K562 (cell line): ENCODE measurements around the gene ADARB2. TPM values are rescaled to one million over a fixed set of nuclear protein-coding genes. Genes with fewer than 3 reads are reported as not detected.

ENCODE experiments used
- ATAC-seq: fragments of 200-7000 bp; cut with Tn5 transposase; 3 replicates; pipeline ENCODE4 v1.9.1; 2020; ENCODE audit warnings: moderate library complexity
- BruUV-seq: library from RNA; stranded (reverse); fragments of 400-500 nt; replicated peaks from 2 replicates; lab custom pipeline; 2021; lab: Mats Ljungman, UMichigan
- CTCF ChIA-PET: fragments of 300-600 bp; formaldehyde crosslinking; extraction: SDS; loops from one replicate; lab custom pipeline; 2021; ENCODE audit warnings: low intra/inter-chr PET ratio; lab: Yijun Ruan, JAX
- POLR2A ChIA-PET: fragments of 300-600, 350-650 bp; sonication (Branson Sonifier 250); formaldehyde crosslinking; extraction: SDS; loops from one replicate; lab custom pipeline; 2021; ENCODE audit warnings: antibody characterized with exemption, inconsistent platforms; lab: Yijun Ruan, JAX
- DNase-seq, 4 experiments: peaks; one replicate each; pipeline versions ENCODE4 v3.0.0 to v3.0.0-alpha.2; 2011 to 2018; ENCODE audit warnings: low spot score in 3 of 4, mixed read lengths in 3 of 4; ENCODE audit errors: extremely low read depth in 1 of 4
- FAIRE-seq: peaks from 2 replicates; lab custom pipeline; 2011; peaks lifted over from hg19 to GRCh38; lab: Jason Lieb, UNC
- H2AFZ ChIP-seq: 2 replicates; pipeline ENCODE4 v1.6.0; 2011; ENCODE audit warnings: low read depth, low read length, control low read depth, inconsistent platforms
- H3K27ac ChIP-seq: fragments of 200-600 bp; 3 replicates; pipeline ENCODE4 v1.8.0; 2011; ENCODE audit warnings: low read depth, mild to moderate bottlenecking, control low read depth, inconsistent platforms, low read length, moderate library complexity, mixed read lengths; ENCODE audit errors: extremely low read depth
- H3K27me3 ChIP-seq, 2 experiments: fragments of 300-600 bp in 1 of 2; 2 replicates in 1 of 2; 3 replicates in 1 of 2; pipeline versions ENCODE4 v1.6.0 to v1.8.0; 2011; ENCODE audit warnings: inconsistent platforms in 2 of 2, low read length in 2 of 2, mild to moderate bottlenecking in 1 of 2, mixed read lengths in 1 of 2, moderate library complexity in 1 of 2; ENCODE audit not compliant: control insufficient read depth in 2 of 2, insufficient read depth in 2 of 2
- H3K36me3 ChIP-seq: fragments of 300-600 bp; 3 replicates; pipeline ENCODE4 v1.8.0; 2011; ENCODE audit warnings: mild to moderate bottlenecking, low read length, inconsistent platforms; ENCODE audit not compliant: control insufficient read depth, insufficient read depth
- H3K4me1 ChIP-seq, 2 experiments: fragments of 200-600 bp in 1 of 2; replicated peaks in 1 of 2; 2 replicates in 1 of 2; 3 replicates in 1 of 2; pipeline versions ENCODE4 v1.5.1 to v1.8.0; 2011; ENCODE audit warnings: inconsistent platforms in 2 of 2, low read length in 2 of 2, mild to moderate bottlenecking in 1 of 2, mixed read lengths in 1 of 2, moderate library complexity in 1 of 2; ENCODE audit not compliant: control insufficient read depth in 2 of 2, insufficient read depth in 2 of 2
- H3K4me2 ChIP-seq: 2 replicates; pipeline ENCODE4 v1.6.1; 2011; ENCODE audit warnings: low read length, control low read depth, inconsistent platforms, mixed read lengths; ENCODE audit not compliant: insufficient read depth
- H3K4me3 ChIP-seq: fragments of 200-600 bp; sonication (generic), shearing (Covaris generic); 2 replicates; pipeline ENCODE4 v1.5.1; 2016; ENCODE audit warnings: control low read depth, inconsistent platforms
- H3K79me2 ChIP-seq: fragments of 200-600 bp; 3 replicates; pipeline ENCODE4 v1.8.0; 2011; ENCODE audit warnings: low read length, inconsistent platforms; ENCODE audit not compliant: control insufficient read depth, insufficient read depth
- H3K9ac ChIP-seq, 2 experiments: 2 replicates each; pipeline versions ENCODE4 v1.6.0 to v1.6.1; 2011; ENCODE audit warnings: low read depth in 2 of 2, low read length in 2 of 2, control low read depth in 1 of 2, inconsistent platforms in 1 of 2, mild to moderate bottlenecking in 1 of 2, mixed read lengths in 1 of 2; ENCODE audit not compliant: insufficient read depth in 1 of 2
- H3K9me1 ChIP-seq: one replicate; pipeline ENCODE4 v1.6.0; 2011; ENCODE audit warnings: inconsistent platforms, mild to moderate bottlenecking, low read length, moderate library complexity; ENCODE audit not compliant: control insufficient read depth, insufficient read depth
- H3K9me3 ChIP-seq: replicated peaks from 2 replicates; pipeline ENCODE4 v1.5.1; 2011; ENCODE audit warnings: low read depth, low read length, inconsistent platforms; ENCODE audit not compliant: control insufficient read depth, insufficient read depth
- H4K20me1 ChIP-seq: replicated peaks from 2 replicates; pipeline ENCODE4 v1.6.1; 2011; ENCODE audit warnings: low read length, inconsistent platforms, mixed read lengths; ENCODE audit not compliant: control insufficient read depth, insufficient read depth
- CBX2 ChIP-seq: fragments of 200-600 bp; sonication (generic); IDR thresholded peaks from one replicate; pipeline ENCODE4 v1.6.1; 2012; ENCODE audit warnings: mild to moderate bottlenecking, low read length, inconsistent platforms; ENCODE audit not compliant: insufficient read depth, poor library complexity, severe bottlenecking
- CREB1 ChIP-seq, 2 experiments: sonication (generic) in 1 of 2; formaldehyde crosslinking in 1 of 2; IDR thresholded peaks; 2 replicates each; pipeline versions ENCODE4 v1.6.1 to v1.8.0; 2012 to 2022; ENCODE audit warnings: inconsistent platforms in 1 of 2, mild to moderate bottlenecking in 1 of 2, missing genetic modification reagents in 1 of 2, moderate library complexity in 1 of 2
- ELF4 ChIP-seq: fragments of 450-650 bp; formaldehyde crosslinking; IDR thresholded peaks from 2 replicates; pipeline ENCODE4 v1.4.0; 2022; ENCODE audit warnings: missing genetic modification characterization
- FOXP1 ChIP-seq: sonication (generic); formaldehyde crosslinking; IDR thresholded peaks from 2 replicates; pipeline ENCODE4 v1.8.0; 2022; ENCODE audit warnings: mild to moderate bottlenecking, missing genetic modification reagents
- KAT7 ChIP-seq: sonication (generic); formaldehyde crosslinking; IDR thresholded peaks from 2 replicates; pipeline ENCODE4 v1.8.0; 2022; ENCODE audit warnings: missing genetic modification reagents, mild to moderate bottlenecking, borderline replicate concordance
- KLF16 ChIP-seq: IDR thresholded peaks from 2 replicates; pipeline ENCODE4 v1.6.1; 2016; ENCODE audit warnings: antibody characterized with exemption
- MTA1 ChIP-seq: fragments of 450-650 bp; IDR thresholded peaks from 2 replicates; pipeline ENCODE4 v1.6.1; 2017; ENCODE audit warnings: borderline replicate concordance
- MTF1 ChIP-seq: fragments of 250-450 bp; sonication (Bioruptor Pico); IDR thresholded peaks from 2 replicates; pipeline ENCODE4 v1.9.0; 2021; ENCODE audit warnings: moderate library complexity, mild to moderate bottlenecking, inconsistent platforms, borderline replicate concordance
- MXD1 ChIP-seq: fragments of 250-450 bp; sonication (Bioruptor Pico); IDR thresholded peaks from 2 replicates; pipeline ENCODE4 v1.8.0; 2021; ENCODE audit warnings: borderline replicate concordance, mild to moderate bottlenecking, moderate library complexity; ENCODE audit not compliant: poor library complexity, severe bottlenecking
- NR2C2 ChIP-seq, 2 experiments: fragments of 200-800 bp in 1 of 2; sonication (Bioruptor generic) in 1 of 2; sonication (generic) in 1 of 2; formaldehyde crosslinking in 1 of 2; IDR thresholded peaks; 2 replicates each; pipeline versions ENCODE4 v1.6.1 to v1.8.0; 2016 to 2022; ENCODE audit warnings: mild to moderate bottlenecking in 1 of 2, missing compliant biosample characterization in 1 of 2, missing genetic modification characterization in 1 of 2, missing genetic modification reagents in 1 of 2
- PHB2 ChIP-seq: fragments of 450-650 bp; IDR thresholded peaks from 2 replicates; pipeline ENCODE4 v1.6.1; 2017; ENCODE audit warnings: low read depth
- SMARCE1 ChIP-seq: fragments of 450-650 bp; IDR thresholded peaks from 2 replicates; pipeline ENCODE4 v1.7.1; 2016; ENCODE audit warnings: mild to moderate bottlenecking
- TAF7 ChIP-seq: fragments of 450-650 bp; IDR thresholded peaks from 2 replicates; pipeline ENCODE4 v1.6.1; 2016; ENCODE audit warnings: missing genetic modification characterization, missing compliant biosample characterization
- ZBTB7A ChIP-seq: IDR thresholded peaks from 2 replicates; pipeline ENCODE4 v1.6.1; 2011; ENCODE audit warnings: low read depth, mild to moderate bottlenecking, low read length, moderate library complexity, borderline replicate concordance; ENCODE audit not compliant: control insufficient read depth
- ZNF143 ChIP-seq: sonication (generic); formaldehyde crosslinking; IDR thresholded peaks from 2 replicates; pipeline ENCODE4 v1.9.0; 2022; ENCODE audit warnings: mild to moderate bottlenecking, missing genetic modification reagents
- ZNF780A ChIP-seq: fragments of 250-450 bp; sonication (Bioruptor Pico); IDR thresholded peaks from 2 replicates; pipeline ENCODE4 v1.5.0; 2021; ENCODE audit warnings: mild to moderate bottlenecking
- WGBS: fragments of 100-300 bp; shearing (Covaris generic); methylation state at CpG from one replicate; pipeline ENCODE4 v1.1.6; 2016; ENCODE audit warnings: low coverage, mixed read lengths; ENCODE audit not compliant: insufficient coverage; ENCODE audit errors: missing lambda C conversion rate; 5-methylcytosine and 5-hydroxymethylcytosine counted together
- in situ Hi-C: fragments of 300-500 bp; cut with MboI; formaldehyde crosslinking; loops from 4 replicates; pipeline ENCODE4 v1.15.0; 2018; ENCODE audit warnings: inconsistent platforms, mixed read lengths
- intact Hi-C: fragments of 100-400 bp; cut with micrococcal nuclease; formaldehyde crosslinking; loops from 2 replicates; pipeline ENCODE4 v1.14.2; 2022
- polyA plus RNA-seq, 8 experiments: library from polyadenylated mRNA; depleted of rRNA in 4 of 8; stranded (reverse) in 5 of 8; unstranded in 3 of 8; fragments of >200 nt; fragmentation: Nextera tagmentation in 2 of 8; fragmentation: Illumina TruSeq in 1 of 8; extraction: Ambion mirVana in 2 of 8; extraction: Trizol in 1 of 8; gene quantifications; 2 replicates each; pipeline versions ENCODE4 v1.2.1 to v1.2.3, GENCODE V29; 2011 to 2014; ENCODE audit warnings: inconsistent platforms in 1 of 8, missing spikeins in 1 of 8
- total RNA-seq, 7 experiments: library from RNA; depleted of rRNA in 6 of 7; stranded (reverse); fragments of >200 nt in 6 of 7; fragmentation: Illumina TruSeq in 2 of 7; extraction: Trizol in 2 of 7; gene quantifications; 2 replicates each; pipeline versions ENCODE4 v1.2.1 to v1.2.3, GENCODE V29; 2011 to 2021; ENCODE audit warnings: low replicate concordance in 1 of 7
- TF ChIP-seq, protein P1 (sequence below): fragments of 250-450 bp; sonication (Bioruptor Pico); IDR thresholded peaks from 2 replicates; pipeline ENCODE4 v1.4.0; 2020
- TF ChIP-seq, protein P2 (sequence below), 2 experiments: fragments of 250-450 bp in 1 of 2; fragments of 450-650 bp in 1 of 2; sonication (Bioruptor Pico) in 1 of 2; IDR thresholded peaks; 2 replicates each; pipeline versions ENCODE4 v1.6.1 to v1.8.0; 2016 to 2021; ENCODE audit warnings: mild to moderate bottlenecking in 2 of 2, moderate library complexity in 2 of 2, missing compliant biosample characterization in 1 of 2, missing genetic modification characterization in 1 of 2

The ADARB2 gene
- total and polyA plus RNA-seq, 9 of the 15 experiments (the other 6 are each of a cell fraction or from before 2014, with no cell fraction given): not detected

- H3K4me1 ChIP-seq: no peaks in the 10 kb centered on the region
- no peaks in the 10 kb centered on the region for H3K9me3 ChIP-seq
- DNase-seq (no peak), ATAC-seq (no peak), FAIRE-seq (no peak)
- H2AFZ ChIP-seq: no peak overlapping the region
- intact Hi-C loops (no loop called here), in situ Hi-C loops (no loop called here)
- no peak for TF ChIP-seq ZBTB7A
- TF ChIP-seq ELF4 (CRISPR knock-in tag): no peak
- TF ChIP-seq, protein P1, sequence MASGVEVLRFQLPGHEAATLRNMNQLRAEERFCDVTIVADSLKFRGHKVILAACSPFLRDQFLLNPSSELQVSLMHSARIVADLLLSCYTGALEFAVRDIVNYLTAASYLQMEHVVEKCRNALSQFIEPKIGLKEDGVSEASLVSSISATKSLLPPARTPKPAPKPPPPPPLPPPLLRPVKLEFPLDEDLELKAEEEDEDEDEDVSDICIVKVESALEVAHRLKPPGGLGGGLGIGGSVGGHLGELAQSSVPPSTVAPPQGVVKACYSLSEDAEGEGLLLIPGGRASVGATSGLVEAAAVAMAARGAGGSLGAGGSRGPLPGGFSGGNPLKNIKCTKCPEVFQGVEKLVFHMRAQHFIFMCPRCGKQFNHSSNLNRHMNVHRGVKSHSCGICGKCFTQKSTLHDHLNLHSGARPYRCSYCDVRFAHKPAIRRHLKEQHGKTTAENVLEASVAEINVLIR (CRISPR knock-in tag): no peak
- no peak for TF ChIP-seq TAF7 (tag)
- no peak for TF ChIP-seq MTA1
- no peak for TF ChIP-seq KAT7 (CRISPR knock-in tag)
- TF ChIP-seq PHB2: no peak
- TF ChIP-seq, protein P2, sequence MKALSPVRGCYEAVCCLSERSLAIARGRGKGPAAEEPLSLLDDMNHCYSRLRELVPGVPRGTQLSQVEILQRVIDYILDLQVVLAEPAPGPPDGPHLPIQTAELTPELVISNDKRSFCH (CRISPR knock-in tag; IDR thresholded peaks at IDR 0.05): no peak
- TF ChIP-seq, protein P2 (tag; IDR thresholded peaks at IDR 0.05): no peak
- no peak for TF ChIP-seq MXD1 (CRISPR knock-in tag)
- TF ChIP-seq ZNF143: no peak
- no peak for TF ChIP-seq KLF16
- no peak for TF ChIP-seq NR2C2 (CRISPR knock-in tag; IDR thresholded peaks at IDR 0.05)
- no peak for TF ChIP-seq NR2C2 (tag; IDR thresholded peaks at IDR 0.05)
- no peak for TF ChIP-seq FOXP1 (CRISPR knock-in tag)
- TF ChIP-seq CREB1 (IDR thresholded peaks at IDR 0.05): no peak
- TF ChIP-seq CREB1 (CRISPR knock-in tag; IDR thresholded peaks at IDR 0.05): no peak
- TF ChIP-seq ZNF780A: no peak
- TF ChIP-seq MTF1 (CRISPR knock-in tag): no peak
- no peak for TF ChIP-seq CBX2
- TF ChIP-seq SMARCE1: no peak
- no TSS peak for BruUV-seq
- ChIA-PET POLR2A (no interaction called here), CTCF (no interaction called here)
- H4K20me1 ChIP-seq: peaks cover 4% of the 10 kb centered on the region
- no peak overlapping the region for H3K27ac ChIP-seq
- H3K9me1 ChIP-seq: no peaks in the 10 kb centered on the region
- WGBS: 1% methylated on average over 27 of the region's 37 CpGs
- H3K36me3 ChIP-seq: no peaks in the 10 kb centered on the region
- H3K4me3 ChIP-seq: no peak overlapping the region
- H3K79me2 ChIP-seq: no peaks in the 10 kb centered on the region
- no peak overlapping the region for H3K9ac ChIP-seq
- no peak overlapping the region for H3K4me2 ChIP-seq
- H3K27me3 ChIP-seq: peaks cover 11 to 54% of the 10 kb centered on the region in 2 experiments; a peak in 4 of 5 replicates
Measured at GRCh38 chr10:1672001-1672781, 65.1 kb downstream of the ADARB2 start.
